Stomach (tissue), 9 donors: ENCODE measurements around the gene TMEM59L. TPM values are rescaled to one million over a fixed set of nuclear protein-coding genes. Genes with fewer than 3 reads are reported as not detected.

ENCODE experiments used
- DNase-seq, 2 donors: peaks; one replicate each; pipeline versions ENCODE4 v3.0.0 to v3.0.0-alpha.2; 2013 to 2019
- H3K27ac ChIP-seq, 5 donors: fragments of 200-600 bp in 4 of 5; sonication (generic) in 4 of 5; one replicate each; pipeline ENCODE4 v1.5.1; 2013 to 2019; ENCODE audit warnings: mild to moderate bottlenecking in 1 of 5, moderate library complexity in 1 of 5
- H3K27me3 ChIP-seq, 3 donors: fragments of 200-600 bp; sonication (generic); one replicate each; pipeline ENCODE4 v1.5.1; 2017 to 2019; ENCODE audit warnings: mixed run types in 1 of 3
- H3K36me3 ChIP-seq, 4 donors: fragments of 200-600 bp; sonication (generic); 1 replicate in 3 of 4; 2 replicates in 1 of 4; pipeline ENCODE4 v1.5.1; 2016 to 2019
- H3K4me1 ChIP-seq, 4 donors: fragments of 200-600 bp; sonication (generic); one replicate each; pipeline ENCODE4 v1.5.1; 2016 to 2019
- H3K4me3 ChIP-seq, 4 donors: fragments of 200-600 bp; sonication (generic) in 3 of 4; one replicate each; pipeline ENCODE4 v1.5.1; 2016 to 2019; ENCODE audit warnings: mild to moderate bottlenecking in 1 of 4
- H3K9me3 ChIP-seq, 4 donors: fragments of 200-600 bp; sonication (generic); one replicate each; pipeline ENCODE4 v1.5.1; 2016 to 2019
- CTCF ChIP-seq, 7 experiments: fragments of 450-650 bp in 4 of 7; fragments of 200-600 bp in 3 of 7; sonication (generic) in 3 of 7; IDR thresholded peaks; one replicate each; pipeline ENCODE4 v1.5.1; 2016 to 2019; ENCODE audit warnings: antibody characterized with exemption in 7 of 7, control low read depth in 2 of 7, mild to moderate bottlenecking in 1 of 7
- EP300 ChIP-seq: sonication (generic); formaldehyde crosslinking; IDR thresholded peaks from one replicate; pipeline ENCODE4 v1.6.1; 2017; ENCODE audit warnings: antibody characterized with exemption
- POLR2A ChIP-seq, 4 donors: fragments of 450-650 bp; IDR thresholded peaks; one replicate each; pipeline ENCODE4 v1.6.1; 2016; ENCODE audit warnings: antibody characterized with exemption in 4 of 4, control low read depth in 2 of 4, mild to moderate bottlenecking in 1 of 4, moderate library complexity in 1 of 4
- POLR2AphosphoS5 ChIP-seq, 3 donors: sonication (generic); formaldehyde crosslinking; IDR thresholded peaks; one replicate each; pipeline ENCODE4 v1.6.1; 2016; ENCODE audit warnings: antibody characterized with exemption in 3 of 3
- WGBS, 5 donors: extraction: QIAGEN DNeasy Blood & Tissue Kit in 3 of 5; methylation state at CpG; one replicate each; pipeline versions ENCODE4 v1.1.5 to v1.1.7; 2013 to 2018; 5-methylcytosine and 5-hydroxymethylcytosine counted together
- intact Hi-C: fragments of 100-400 bp; cut with DNase I; formaldehyde crosslinking; loops from one replicate; pipeline ENCODE4 v1.15.1; 2023; ENCODE audit warnings: low total_unique reads
- polyA plus RNA-seq, 3 donors: library from polyadenylated mRNA; stranded (reverse); fragments of 200-250 nt; gene quantifications; one replicate each; pipeline ENCODE4 v1.2.3, GENCODE V29; 2013
- total RNA-seq, 5 donors: library from RNA; depleted of rRNA; stranded (reverse); fragments of >200 nt; gene quantifications; one replicate each; pipeline versions ENCODE4 v1.1.0 to v1.2.3, GENCODE V29; 2014 to 2016
- donor health status: healthy with polysubstance abuse.
- donor health status: Bipolar disorder and iron deficiency.
- donor health status: healthy.

TMEM59L gene
- total and polyA plus RNA-seq, 8 donors, result 0.25 to 4.7 (median 2.8) TPM; not detected in 4

- no peaks in the 10 kb centered on the region for H3K9me3 ChIP-seq
- H3K4me3 ChIP-seq, result no peak overlapping the region
- H3K27ac ChIP-seq, result peak overlapping the region in 3 of 5 donors; percentile 29 to 82 (median 37)
- peaks cover 0 to 60% (median 30%) of the 10 kb centered on the region in 4 donors for H3K4me1 ChIP-seq
- TF ChIP-seq POLR2A (IDR thresholded peaks at IDR 0.05), result no peak
- peaks cover 18 to 51% (median 49%) of the 10 kb centered on the region in 4 donors for H3K36me3 ChIP-seq
- intact Hi-C loops, result no loop called here
- no peaks in the 10 kb centered on the region for H3K27me3 ChIP-seq
- WGBS, 5 donors, result 63 to 87% (median 79%) methylated on average over 11 to 14 of the region's 14 CpGs
- no peak for DNase-seq
Measured at GRCh38 chr19:18663940-18664530, 51.4 kb downstream of the TMEM59L start.

GRCh38 chr19:18665771-18666202, 53.1 kb downstream of the TMEM59L start:
- peaks cover 21 to 68% (median 65%) of the 10 kb centered on the region in 4 donors for H3K36me3 ChIP-seq
- intact Hi-C loops, result no loop called here
- no peak for TF ChIP-seq CTCF (IDR thresholded peaks at IDR 0.05)
- no peak for TF ChIP-seq POLR2AphosphoS5 (IDR thresholded peaks at IDR 0.05)
- no peak for TF ChIP-seq POLR2A (IDR thresholded peaks at IDR 0.05)
- TF ChIP-seq EP300, result no peak
- no peaks in the 10 kb centered on the region for H3K9me3 ChIP-seq
- H3K27me3 ChIP-seq, result no peaks in the 10 kb centered on the region
- WGBS, 5 donors, result 90 to 95% (median 91%) methylated on average over 19 to 22 of the region's 22 CpGs
- peak overlapping the region in 1 of 4 donors; percentile 4 for H3K4me3 ChIP-seq
- peak overlapping the region in 3 of 5 donors; percentile 44 to 82 (median 49) for H3K27ac ChIP-seq
- peaks cover 0 to 59% (median 15%) of the 10 kb centered on the region in 4 donors for H3K4me1 ChIP-seq
- DNase-seq, result peak in 1 of 2 donors; percentile 40

GRCh38 chr19:18666317-18666716, 53.6 kb downstream of the TMEM59L start:
- H3K27ac ChIP-seq, result peak overlapping the region in 3 of 5 donors; percentile 44 to 82 (median 49)
- H3K4me3 ChIP-seq, result no peak overlapping the region
- H3K27me3 ChIP-seq, result no peaks in the 10 kb centered on the region
- TF ChIP-seq EP300 (no peak), POLR2A (IDR thresholded peaks at IDR 0.05) (no peak), CTCF (IDR thresholded peaks at IDR 0.05) (no peak), POLR2AphosphoS5 (IDR thresholded peaks at IDR 0.05) (no peak)
- intact Hi-C loops, result no loop called here
- WGBS, 5 donors, result 41 to 88% (median 79%) methylated on average over 4 to 12 of the region's 12 CpGs
- H3K9me3 ChIP-seq, result no peaks in the 10 kb centered on the region
- no peak for DNase-seq
- H3K4me1 ChIP-seq, result peaks cover 0 to 59% (median 15%) of the 10 kb centered on the region in 4 donors
- peaks cover 21 to 73% (median 70%) of the 10 kb centered on the region in 4 donors for H3K36me3 ChIP-seq

- Histone ChIP-seq H3K27me3 (no peaks in the 10 kb centered on the region), H3K4me1 (peaks cover 0 to 63% (median 19%) of the 10 kb centered on the region in 4 donors), H3K36me3 (peaks cover 21 to 73% (median 70%) of the 10 kb centered on the region in 4 donors), H3K4me3 (no peak overlapping the region), H3K27ac (peak overlapping the region in 2 of 5 donors; percentile 49 to 82), H3K9me3 (no peaks in the 10 kb centered on the region)
- no peak for DNase-seq
- TF ChIP-seq POLR2A (IDR thresholded peaks at IDR 0.05) (no peak), EP300 (no peak), POLR2AphosphoS5 (IDR thresholded peaks at IDR 0.05) (no peak), CTCF (IDR thresholded peaks at IDR 0.05) (no peak)
- intact Hi-C loops, result no loop called here
- 71 to 92% (median 88%) methylated on average over 3 to 5 of the region's 5 CpGs for WGBS, 5 donors
Measured at GRCh38 chr19:18666784-18667183, 54.1 kb downstream of the TMEM59L start.
